Adipocyte (in vitro differentiated cells): ENCODE results near the gene CNDP2.

Source experiments
- DNase-seq: peaks from one replicate; pipeline ENCODE4 v3.0.0-alpha.2; 2015; ENCODE audit warnings: low read depth
- H3K27me3 ChIP-seq: replicated peaks from 2 replicates; pipeline ENCODE4 v1.7.0; 2013; ENCODE audit warnings: mild to moderate bottlenecking, low read length, moderate library complexity; ENCODE audit not compliant: control insufficient read depth, insufficient read depth
- H3K36me3 ChIP-seq: 2 replicates; pipeline ENCODE4 v1.7.0; 2013; ENCODE audit warnings: low read length, mild to moderate bottlenecking, moderate library complexity; ENCODE audit not compliant: control insufficient read depth, insufficient read depth, severe bottlenecking
- H3K4me1 ChIP-seq: 2 replicates; pipeline ENCODE4 v1.7.0; 2013; ENCODE audit warnings: mild to moderate bottlenecking, low read length, moderate library complexity; ENCODE audit not compliant: control insufficient read depth, insufficient read depth
- H3K4me3 ChIP-seq: 2 replicates; pipeline ENCODE4 v1.7.0; 2013; ENCODE audit warnings: mild to moderate bottlenecking, low read length, moderate library complexity
- H3K9ac ChIP-seq: 2 replicates; pipeline ENCODE4 v1.7.0; 2013; ENCODE audit warnings: mild to moderate bottlenecking, low read length, moderate library complexity
- H3K9me3 ChIP-seq: 2 replicates; pipeline ENCODE4 v1.7.0; 2013; ENCODE audit warnings: mild to moderate bottlenecking, low read length, moderate library complexity; ENCODE audit not compliant: control insufficient read depth

The CNDP2 gene

GRCh38 chr18:74513149-74513882 lies 17.2 kb downstream of the CNDP2 start:
- Histone ChIP-seq H3K36me3 (peaks cover 87% of the 10 kb centered on the region), H3K4me3 (no peak overlapping the region), H3K9ac (no peak overlapping the region), H3K9me3 (no peaks in the 10 kb centered on the region), H3K27me3 (no peaks in the 10 kb centered on the region), H3K4me1 (no peaks in the 10 kb centered on the region)
- no peak for DNase-seq

GRCh38 chr18:74513883-74514205 lies 17.7 kb downstream of the CNDP2 start:
- DNase-seq, result no peak
- H3K27me3 ChIP-seq, result no peaks in the 10 kb centered on the region
- H3K4me1 ChIP-seq, result no peaks in the 10 kb centered on the region
- H3K36me3 ChIP-seq, result peaks cover 87% of the 10 kb centered on the region
- H3K9me3 ChIP-seq, result no peaks in the 10 kb centered on the region
- no peak overlapping the region for H3K4me3 ChIP-seq
- H3K9ac ChIP-seq, result no peak overlapping the region

DNA sequence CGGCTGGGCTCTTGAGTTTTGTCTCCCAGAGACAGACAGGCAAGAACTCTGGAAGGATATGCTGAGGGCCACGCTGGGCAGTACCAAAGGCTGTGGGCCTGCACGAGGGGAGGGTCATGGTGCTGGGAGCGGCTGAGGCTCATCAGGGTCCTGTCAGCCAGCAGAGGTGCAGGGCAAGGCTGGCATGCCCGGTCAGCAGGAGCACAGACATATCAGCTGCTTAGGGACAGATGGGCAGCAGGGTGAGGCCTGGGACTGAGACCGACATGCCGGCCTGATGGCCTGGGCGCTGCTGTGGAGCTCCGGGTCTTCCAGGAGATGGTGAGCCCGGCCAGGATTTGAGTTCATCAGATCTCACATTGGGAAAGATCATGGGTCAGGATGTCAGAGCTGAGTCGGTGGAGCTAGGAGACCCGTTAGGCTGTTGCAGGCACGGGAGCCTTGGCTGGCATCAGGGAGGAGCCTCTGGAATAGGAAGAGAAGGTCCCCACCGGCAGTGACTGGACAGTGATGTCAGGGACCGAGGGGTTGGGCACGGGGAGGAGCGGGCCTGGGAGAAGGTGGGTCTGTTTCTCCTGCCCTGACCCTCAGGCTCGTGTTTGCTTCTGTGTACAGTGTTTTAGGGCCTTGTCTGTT lies 18.8 kb downstream of the CNDP2 start:
- Histone ChIP-seq H3K36me3 (peaks cover 87% of the 10 kb centered on the region), H3K4me3 (no peak overlapping the region), H3K27me3 (no peaks in the 10 kb centered on the region), H3K9ac (no peak overlapping the region), H3K4me1 (no peaks in the 10 kb centered on the region), H3K9me3 (no peaks in the 10 kb centered on the region)
- no peak for DNase-seq

DNA sequence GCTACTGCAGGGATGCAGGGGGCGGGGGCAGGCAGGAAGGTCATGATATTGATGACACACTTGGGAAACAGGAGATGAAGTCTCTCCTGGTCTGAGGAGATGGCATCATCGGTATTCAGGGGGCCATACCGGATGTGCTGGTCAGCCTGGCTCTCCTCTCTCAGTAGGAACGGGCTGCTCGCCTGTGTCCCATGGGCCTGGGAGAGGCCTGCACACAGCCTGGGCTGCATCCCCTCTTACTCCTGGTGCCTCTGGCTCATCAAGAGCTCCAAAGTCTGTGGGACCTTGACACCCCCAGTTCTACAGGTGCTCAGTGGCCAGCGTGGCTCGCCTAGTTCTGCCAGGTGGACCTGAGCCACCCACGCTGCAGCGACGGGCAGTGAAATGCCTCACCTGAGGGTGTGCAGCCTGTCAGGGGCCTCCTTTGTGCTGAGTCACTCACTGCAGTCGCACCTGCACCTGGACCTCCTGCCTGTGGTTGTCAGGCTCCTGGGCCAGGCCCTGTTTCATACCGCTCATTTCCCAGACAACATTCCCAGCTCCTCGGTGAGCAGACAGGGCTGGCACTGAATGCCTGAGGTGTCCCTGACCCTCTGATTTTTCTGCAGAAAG lies 19.6 kb downstream of the CNDP2 start:
- H3K9ac ChIP-seq, result no peak overlapping the region
- no peak for DNase-seq
- H3K4me1 ChIP-seq, result no peaks in the 10 kb centered on the region
- H3K27me3 ChIP-seq, result no peaks in the 10 kb centered on the region
- no peak overlapping the region for H3K4me3 ChIP-seq
- peaks cover 87% of the 10 kb centered on the region for H3K36me3 ChIP-seq
- H3K9me3 ChIP-seq, result no peaks in the 10 kb centered on the region

DNA sequence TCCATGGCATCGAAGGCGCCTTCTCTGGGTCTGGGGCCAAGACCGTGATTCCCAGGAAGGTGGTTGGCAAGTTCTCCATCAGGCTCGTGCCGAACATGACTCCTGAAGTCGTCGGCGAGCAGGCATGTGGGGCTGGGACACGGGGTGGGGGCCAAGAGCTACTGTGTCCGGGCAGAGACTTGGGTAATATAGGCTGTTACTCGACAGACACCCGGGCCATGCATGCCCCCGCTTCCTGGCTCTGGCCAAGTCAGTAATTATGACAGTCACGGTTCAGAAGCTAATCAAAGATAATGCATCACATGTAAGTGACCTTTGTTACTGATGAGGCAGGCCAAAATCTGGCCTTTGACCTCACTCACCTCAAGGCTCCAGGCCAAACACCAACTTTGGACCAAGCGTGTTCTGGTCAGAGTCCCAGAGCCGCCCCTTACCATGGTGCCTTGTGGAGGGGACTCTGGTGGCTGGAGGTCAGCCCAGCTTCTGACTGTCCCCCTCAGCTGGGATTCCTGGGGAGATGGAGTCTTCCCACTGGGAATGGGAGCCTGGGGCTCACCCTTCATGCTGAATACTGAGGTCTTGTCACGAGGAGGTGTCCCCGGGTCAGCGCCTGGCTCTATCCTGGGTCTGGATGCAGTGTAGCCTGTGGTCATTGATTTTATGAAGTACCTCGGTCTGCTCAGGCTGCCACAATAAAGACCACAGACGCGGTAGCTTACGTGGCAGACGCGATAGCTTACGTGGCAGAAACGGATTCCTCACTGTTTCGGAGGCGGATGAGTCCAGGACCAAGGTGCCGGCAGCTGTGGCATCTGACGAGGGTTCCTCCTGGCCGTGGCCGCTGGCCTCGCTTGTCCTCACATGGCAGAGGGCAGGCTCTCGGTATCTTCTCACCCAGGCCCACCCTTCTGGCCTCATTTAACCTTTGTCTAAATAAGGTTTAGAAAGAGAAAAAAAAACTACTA lies 20.4 kb downstream of the CNDP2 start:
- Histone ChIP-seq H3K27me3 (no peaks in the 10 kb centered on the region), H3K4me1 (no peaks in the 10 kb centered on the region), H3K36me3 (peaks cover 82% of the 10 kb centered on the region), H3K9me3 (no peaks in the 10 kb centered on the region), H3K9ac (no peak overlapping the region), H3K4me3 (no peak overlapping the region)
- DNase-seq, result no peak

DNA sequence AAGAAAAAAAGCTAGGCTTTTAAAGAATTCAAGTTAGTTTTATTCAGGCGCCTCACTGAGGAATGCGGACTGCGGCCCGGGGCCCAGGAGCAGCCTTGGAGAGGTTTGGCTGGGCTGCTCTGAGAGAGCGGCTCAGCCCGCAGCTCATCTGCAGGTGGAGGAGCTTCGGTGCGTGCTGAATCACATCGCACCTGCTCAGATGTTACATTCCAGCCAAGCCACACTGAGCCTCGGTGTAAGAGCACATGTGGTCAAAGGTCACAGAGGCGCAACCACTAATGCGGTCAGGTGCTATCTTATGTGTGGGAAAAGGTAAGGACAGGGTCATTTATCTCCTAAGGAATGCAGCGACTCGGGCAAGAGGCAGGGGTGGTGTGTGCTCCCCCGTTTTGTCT lies 21.1 kb downstream of the CNDP2 start:
- H3K9me3 ChIP-seq, result no peaks in the 10 kb centered on the region
- no peak for DNase-seq
- no peaks in the 10 kb centered on the region for H3K27me3 ChIP-seq
- H3K4me3 ChIP-seq, result no peak overlapping the region
- H3K9ac ChIP-seq, result no peak overlapping the region
- peaks cover 76% of the 10 kb centered on the region for H3K36me3 ChIP-seq
- no peaks in the 10 kb centered on the region for H3K4me1 ChIP-seq

DNA sequence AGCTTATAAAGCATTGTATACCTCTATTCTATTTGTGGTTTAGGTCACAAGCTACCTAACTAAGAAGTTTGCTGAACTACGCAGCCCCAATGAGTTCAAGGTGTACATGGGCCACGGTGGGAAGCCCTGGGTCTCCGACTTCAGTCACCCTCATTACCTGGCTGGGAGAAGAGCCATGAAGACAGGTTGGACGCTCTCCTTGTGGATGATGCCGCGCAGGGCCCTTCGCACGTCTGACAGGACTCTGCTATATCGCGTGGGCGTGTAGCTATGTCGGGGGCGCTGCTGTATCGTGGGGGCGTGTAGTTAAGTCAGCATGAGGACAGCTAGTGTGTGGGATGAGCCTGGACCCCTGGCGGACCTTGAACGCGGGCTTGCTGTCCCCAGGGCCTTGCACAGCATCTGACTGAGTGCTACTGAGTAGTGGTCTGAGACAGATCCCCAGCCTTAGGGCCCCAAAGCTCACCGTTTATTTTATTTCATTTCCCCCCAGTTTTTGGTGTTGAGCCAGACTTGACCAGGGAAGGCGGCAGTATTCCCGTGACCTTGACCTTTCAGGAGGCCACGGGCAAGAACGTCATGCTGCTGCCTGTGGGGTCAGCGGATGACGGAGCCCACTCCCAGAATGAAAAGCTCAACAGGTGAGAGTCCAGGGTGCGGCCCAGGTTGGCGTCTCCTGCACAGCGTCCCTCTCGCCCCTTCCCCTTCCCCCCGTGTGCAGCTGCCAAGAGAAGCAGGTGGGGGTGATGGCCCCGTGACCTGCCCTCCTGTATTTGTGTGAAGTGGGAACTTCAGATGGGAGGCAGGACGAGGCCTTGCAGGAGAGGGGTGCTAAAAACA lies 22.5 kb downstream of the CNDP2 start:
- Histone ChIP-seq H3K27me3 (no peaks in the 10 kb centered on the region), H3K4me3 (no peak overlapping the region), H3K4me1 (no peaks in the 10 kb centered on the region), H3K36me3 (peaks cover 61% of the 10 kb centered on the region), H3K9ac (no peak overlapping the region), H3K9me3 (no peaks in the 10 kb centered on the region)
- no peak for DNase-seq

GRCh38 chr18:74519320-74520095 lies 23.3 kb downstream of the CNDP2 start:
- Histone ChIP-seq H3K9ac (no peak overlapping the region), H3K4me1 (no peaks in the 10 kb centered on the region), H3K36me3 (peaks cover 56% of the 10 kb centered on the region), H3K4me3 (no peak overlapping the region), H3K9me3 (no peaks in the 10 kb centered on the region), H3K27me3 (no peaks in the 10 kb centered on the region)
- DNase-seq, result no peak

GRCh38 chr18:74520096-74520833 lies 24.1 kb downstream of the CNDP2 start:
- DNase-seq, result no peak
- Histone ChIP-seq H3K4me1 (no peaks in the 10 kb centered on the region), H3K9ac (no peak overlapping the region), H3K9me3 (no peaks in the 10 kb centered on the region), H3K36me3 (peaks cover 54% of the 10 kb centered on the region), H3K4me3 (no peak overlapping the region), H3K27me3 (no peaks in the 10 kb centered on the region)
